HUDEP-2 (cell line): ENCODE data around the gene CFAP97.
"Not testable (repeated sequence)": the region's sequence is repeated elsewhere in the genome, so short reads cannot be mapped to it uniquely, and the experiment has no call there.

ENCODE experiments used
- DNase-seq, 76 experiments: peaks; one replicate each; lab custom pipeline; 2025; ENCODE audit not compliant: unreplicated experiment in 76 of 76; lab: John Stamatoyannopoulos, UW

CFAP97 gene

GRCh38 chr4:185224597-185224996, 20.8 kb upstream of the CFAP97 start:
- DNase-seq, result no peak

GRCh38 chr4:185222598-185222997, 18.8 kb upstream of the CFAP97 start:
- DNase-seq, result no peak

- DNase-seq, result no peak
Measured at GRCh38 chr4:185221912-185222311, 18.1 kb upstream of the CFAP97 start.

- no peak for DNase-seq
Measured at GRCh38 chr4:185221491-185221890, 17.7 kb upstream of the CFAP97 start.

GRCh38 chr4:185219551-185220344, 15.9 kb upstream of the CFAP97 start:
- DNase-seq, result peak in 7 of 76 experiments; percentile 0 to 36 (median 5)

- DNase-seq, result no peak
Measured at GRCh38 chr4:185218312-185218711, 14.5 kb upstream of the CFAP97 start.

- DNase-seq, result no peak
Measured at GRCh38 chr4:185217408-185217975, 13.7 kb upstream of the CFAP97 start.

GRCh38 chr4:185215261-185215660, 11.5 kb upstream of the CFAP97 start:
- DNase-seq, result no peak

- peak in 7 of 76 experiments; percentile 4 to 27 (median 16) for DNase-seq
Measured at GRCh38 chr4:185213877-185214276, 10.1 kb upstream of the CFAP97 start.

GRCh38 chr4:185212581-185212980, 8.8 kb upstream of the CFAP97 start:
- DNase-seq, result no peak

GRCh38 chr4:185211641-185212040, 7.8 kb upstream of the CFAP97 start:
- no peak for DNase-seq

GRCh38 chr4:185211035-185211434, 7.2 kb upstream of the CFAP97 start:
- DNase-seq, result no peak

GRCh38 chr4:185210102-185210981, 6.5 kb upstream of the CFAP97 start:
- peak in 14 of 76 experiments; percentile 1 to 27 (median 10) for DNase-seq

GRCh38 chr4:185209852-185210101, 6.0 kb upstream of the CFAP97 start:
- DNase-seq, result not testable (repeated sequence)

GRCh38 chr4:185209031-185209851, 5.4 kb upstream of the CFAP97 start, which contains the start of gene SNX25:
SNX25 (plus strand) TSS chr4:185209598; CDS start chr4:185209827, 229 bp downstream.
- DNase-seq, result peak in 69 of 76 experiments; percentile 2 to 85 (median 63)

GRCh38 chr4:185207466-185207865, 3.7 kb upstream of the CFAP97 start:
- DNase-seq, result no peak

- DNase-seq, result no peak
Measured at GRCh38 chr4:185205697-185206342, 2.0 kb upstream of the CFAP97 start.

- not testable (repeated sequence) for DNase-seq
Measured at GRCh38 chr4:185205073-185205472, 1.3 kb upstream of the CFAP97 start.

- DNase-seq, result peak in 1 of 76 experiments; percentile 9
Measured at GRCh38 chr4:185204238-185204910, 574 bp upstream of the CFAP97 start.
